NCI-H345 (cell line): ENCODE data around the gene CNOT2.
"Not testable (repeated sequence)": the region's sequence is repeated elsewhere in the genome, so short reads cannot be mapped to it uniquely, and the experiment has no call there.

Source experiments
- DNase-seq: peaks from one replicate; lab custom pipeline; 2025; lab: John Stamatoyannopoulos, UW

CNOT2 gene

DNA sequence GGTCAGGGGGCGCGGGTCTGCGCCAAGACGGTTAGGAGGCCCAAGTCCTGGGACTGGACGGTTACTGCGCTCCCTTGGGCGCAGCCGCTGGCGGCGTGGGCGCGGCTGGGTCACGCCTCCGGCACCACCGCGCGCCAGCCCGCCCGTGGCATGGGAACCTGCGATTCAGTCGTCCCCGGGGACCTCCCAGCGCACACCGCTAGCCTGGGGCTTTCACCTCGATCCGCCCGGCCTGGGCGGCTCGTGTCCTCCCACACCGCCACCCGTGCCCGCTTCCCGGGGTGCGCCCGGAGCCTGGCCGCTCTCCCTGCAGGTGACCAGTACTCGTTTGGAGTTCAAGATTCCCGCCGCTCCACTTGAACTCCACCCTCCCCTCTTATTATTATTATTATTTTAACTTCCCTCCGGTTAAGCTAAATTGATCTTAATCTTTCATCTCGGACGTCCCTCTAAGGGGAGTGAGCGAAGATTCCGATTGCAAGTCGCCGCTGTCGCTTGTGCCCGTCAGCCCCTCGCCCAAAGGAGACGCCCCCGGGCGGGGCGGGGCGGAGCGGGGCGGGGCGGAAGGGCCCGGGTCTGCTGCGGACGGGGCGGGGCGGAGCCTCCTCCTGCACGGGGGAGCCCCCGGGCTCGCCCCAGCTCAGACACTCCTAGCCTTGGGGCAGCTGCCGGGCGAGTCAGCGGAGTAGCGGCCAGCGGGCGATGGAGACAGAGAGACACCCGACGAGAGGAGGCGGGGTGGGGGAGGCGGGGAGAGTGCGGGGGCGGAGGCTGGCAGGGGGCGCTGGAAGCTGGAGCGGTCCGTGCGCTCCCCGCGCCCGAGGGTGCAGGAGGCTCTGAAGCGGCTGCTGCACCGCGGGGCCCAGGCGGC, 122.7 kb downstream of the CNOT2 start, which contains the start of gene KCNMB4:
Gene KCNMB4 (plus strand): TSS at position 643 of the 871 bp plus-strand sequence. CDS start 445 bp downstream, outside the sequence.
- peak; percentile 92 for DNase-seq

DNA sequence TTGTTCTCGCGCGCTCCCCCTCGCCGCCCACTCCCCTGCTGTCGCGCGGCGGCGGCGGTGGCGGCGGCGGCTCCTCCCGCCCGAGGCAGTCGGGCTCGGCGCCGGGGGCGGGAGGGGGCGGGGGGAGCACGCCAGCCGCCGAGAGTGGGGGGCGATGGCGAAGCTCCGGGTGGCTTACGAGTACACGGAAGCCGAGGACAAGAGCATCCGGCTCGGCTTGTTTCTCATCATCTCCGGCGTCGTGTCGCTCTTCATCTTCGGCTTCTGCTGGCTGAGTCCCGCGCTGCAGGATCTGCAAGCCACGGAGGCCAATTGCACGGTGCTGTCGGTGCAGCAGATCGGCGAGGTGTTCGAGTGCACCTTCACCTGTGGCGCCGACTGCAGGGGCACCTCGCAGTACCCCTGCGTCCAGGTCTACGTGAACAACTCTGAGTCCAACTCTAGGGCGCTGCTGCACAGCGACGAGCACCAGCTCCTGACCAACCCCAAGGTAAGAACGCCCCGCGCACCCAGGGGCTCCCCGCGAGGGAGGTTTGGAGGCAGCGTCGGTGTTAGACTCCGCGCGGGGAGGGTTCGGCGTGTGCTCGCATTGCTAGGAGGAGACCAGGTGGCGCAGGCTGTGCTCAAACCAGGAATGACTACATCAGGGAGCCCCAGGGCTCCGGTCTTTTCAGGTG, 123.5 kb downstream of the CNOT2 start:
- DNase-seq, result peak; percentile 76

DNA sequence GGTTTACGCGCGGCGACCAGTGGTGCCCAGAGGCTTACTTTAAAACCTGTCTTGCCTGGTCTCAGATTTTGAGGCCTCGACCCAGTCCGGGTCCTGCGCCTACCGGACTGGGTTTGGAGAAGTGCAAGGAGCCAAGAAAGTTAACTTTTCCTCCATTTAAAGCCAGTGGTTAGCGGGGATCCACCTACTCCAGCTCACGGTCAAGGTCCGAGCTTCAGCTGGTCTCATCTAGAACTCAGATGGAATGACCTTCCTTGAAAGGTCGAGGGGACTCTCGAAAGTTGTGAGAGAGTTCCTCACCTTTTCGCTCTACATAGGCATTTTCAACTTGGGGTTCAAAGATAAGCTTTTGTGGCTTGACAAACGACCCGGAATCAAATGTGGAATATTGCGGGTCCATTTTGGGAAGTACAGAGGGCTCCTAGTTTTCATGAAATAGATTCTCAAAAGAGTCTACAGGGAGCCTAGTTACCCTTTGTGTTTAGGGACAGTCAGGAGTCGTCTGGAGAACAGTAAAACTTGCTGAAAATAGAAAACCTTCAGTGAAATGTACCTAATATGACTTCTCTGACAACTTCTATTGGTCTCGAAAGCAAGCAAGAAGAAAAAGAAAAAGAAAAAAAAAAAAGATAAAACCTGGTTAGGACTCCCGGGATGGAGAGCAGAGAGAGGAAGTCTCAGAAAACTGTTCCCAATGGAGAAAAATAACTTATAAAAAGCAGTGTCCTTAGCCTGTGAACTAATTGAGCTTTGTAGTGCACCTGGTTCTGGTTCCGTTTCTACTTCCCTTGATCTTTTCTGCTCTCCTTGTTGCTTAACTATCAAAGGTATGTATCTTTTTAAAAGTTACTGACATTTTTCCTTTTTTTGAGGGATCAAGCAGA, 124.3 kb downstream of the CNOT2 start:
- no peak for DNase-seq

DNA sequence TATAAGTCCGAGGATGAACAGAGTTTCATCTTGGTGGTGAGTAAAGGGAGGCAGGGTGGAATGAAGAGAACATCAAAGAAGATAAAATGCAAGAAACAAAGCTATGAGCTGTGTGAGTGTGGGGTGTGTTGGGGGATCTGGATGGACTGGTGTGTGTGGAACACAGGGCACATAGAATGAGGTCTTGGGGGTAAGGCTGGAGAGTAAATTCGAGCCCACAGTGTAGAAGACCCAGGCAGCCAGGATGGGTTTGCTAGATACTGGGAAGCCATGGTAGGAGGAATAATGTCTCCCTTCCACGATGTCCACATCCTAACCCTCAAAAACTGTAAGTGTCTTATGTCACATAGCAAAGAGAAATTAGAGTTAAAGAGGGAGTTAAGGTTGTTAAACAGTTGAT, 129.6 kb downstream of the CNOT2 start:
- DNase-seq, result no peak

DNA sequence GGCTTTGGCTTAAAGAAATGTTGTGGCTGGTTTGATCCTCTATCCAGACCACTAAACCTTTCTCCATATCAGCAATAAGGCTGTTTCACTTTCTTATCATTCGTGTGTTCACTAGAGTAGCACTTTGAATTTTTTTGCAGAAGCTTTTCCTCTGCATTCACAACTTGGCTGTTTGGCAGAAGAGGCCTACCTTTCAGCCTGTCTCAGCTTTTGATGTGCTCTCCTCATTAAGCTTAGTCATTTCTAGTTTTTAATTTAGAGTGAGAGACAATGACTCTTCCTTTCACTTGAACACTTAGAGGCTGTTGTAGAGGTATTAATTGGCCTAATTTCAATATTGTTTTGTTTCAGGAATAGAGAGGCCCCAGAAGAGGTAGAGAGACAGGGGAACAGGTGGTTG, 136.6 kb downstream of the CNOT2 start:
- DNase-seq, result no peak

DNA sequence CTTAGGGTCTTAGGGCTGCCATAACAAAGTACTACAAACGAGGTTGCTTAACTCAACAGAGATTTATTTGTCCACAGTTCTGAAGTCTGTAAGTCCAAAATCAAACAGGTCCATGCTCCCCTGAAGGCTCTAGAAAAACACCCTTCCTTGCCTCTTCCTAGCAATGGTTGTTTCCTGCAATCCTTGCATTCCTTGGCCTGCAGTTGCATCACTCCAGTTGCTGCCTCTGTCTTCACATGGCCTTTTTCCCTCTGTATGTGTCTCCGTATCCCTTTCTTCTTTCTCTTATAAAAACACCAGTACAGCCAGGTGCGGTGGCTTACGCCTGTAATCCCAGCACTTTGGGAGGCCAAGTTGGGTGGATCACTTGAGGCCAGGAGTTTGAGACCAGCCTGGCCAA, 140.3 kb downstream of the CNOT2 start:
- no peak for DNase-seq

DNA sequence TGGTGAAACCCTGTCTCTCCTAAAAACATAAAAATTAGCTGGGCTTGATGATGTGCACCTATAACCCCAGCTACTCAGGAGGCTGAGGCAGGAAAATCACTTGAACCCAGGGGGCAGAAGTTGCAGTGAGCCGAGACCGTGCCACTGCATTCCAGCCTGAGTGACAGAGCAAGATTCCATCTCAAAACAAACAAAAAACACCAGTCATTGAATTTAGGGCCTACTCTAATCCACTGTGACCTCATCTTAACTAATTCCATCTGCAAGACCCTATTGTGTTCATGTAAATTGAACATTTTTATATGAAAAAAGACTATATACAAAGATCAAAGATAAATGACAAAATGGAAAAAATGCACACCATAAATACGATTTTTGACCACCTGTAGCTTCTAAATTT, 140.7 kb downstream of the CNOT2 start:
- DNase-seq, result no peak

DNA sequence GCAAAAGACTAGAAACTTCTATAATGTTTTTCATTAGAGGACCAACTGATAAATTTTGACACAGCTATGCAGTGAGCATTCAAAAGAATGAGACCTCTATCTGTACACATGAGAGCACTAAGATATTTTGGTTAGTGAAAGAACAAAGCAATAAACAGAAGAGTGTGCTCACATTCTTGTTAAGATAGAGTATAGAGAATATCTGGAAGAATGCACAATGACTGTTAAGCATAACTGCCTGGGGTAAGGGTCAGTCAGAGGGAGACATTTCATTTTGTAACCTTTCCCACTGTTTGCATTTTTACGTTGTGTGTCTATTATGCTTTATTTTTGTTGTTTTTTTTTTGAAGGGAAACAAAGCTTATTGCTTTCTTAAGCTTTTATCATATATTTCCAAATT, 143.5 kb downstream of the CNOT2 start:
- DNase-seq, result no peak

DNA sequence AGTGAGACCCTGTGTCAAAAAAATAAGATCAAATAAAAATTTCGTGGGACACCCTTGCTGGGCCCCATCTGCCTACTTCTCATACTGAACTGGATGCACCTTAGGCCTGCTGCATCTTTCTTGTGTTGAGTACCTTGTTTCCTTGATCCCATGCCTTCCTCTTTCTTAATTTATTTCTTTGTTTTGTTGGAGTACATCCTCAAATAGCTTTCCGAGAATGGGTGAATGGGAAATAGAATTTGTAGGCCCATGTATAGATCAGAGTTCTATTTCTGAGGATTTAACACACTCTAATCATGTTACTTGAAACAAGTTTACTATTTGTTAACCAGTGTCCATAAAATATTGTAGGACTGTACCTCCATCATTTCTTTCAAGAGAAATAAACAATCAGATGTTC, 146.4 kb downstream of the CNOT2 start:
- DNase-seq, result no peak

DNA sequence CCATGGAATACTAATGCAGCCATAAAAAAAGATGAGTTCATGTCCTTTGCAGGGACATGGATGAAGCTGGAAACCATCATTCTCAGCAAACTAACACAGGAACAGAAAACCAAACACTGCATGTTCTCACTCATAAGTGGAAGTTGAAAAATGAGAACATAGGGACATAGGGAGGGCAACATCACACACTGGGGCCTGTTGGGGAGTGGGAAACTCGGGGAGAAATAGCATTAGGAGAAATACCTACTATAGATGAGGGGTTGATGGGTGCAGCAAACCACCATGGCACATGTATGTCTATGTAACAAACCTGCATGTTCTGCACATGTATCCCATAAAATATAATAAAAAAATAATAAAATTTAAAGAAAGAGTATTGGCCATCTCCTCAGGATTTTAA, 149.4 kb downstream of the CNOT2 start:
- DNase-seq, result not testable (repeated sequence)

DNA sequence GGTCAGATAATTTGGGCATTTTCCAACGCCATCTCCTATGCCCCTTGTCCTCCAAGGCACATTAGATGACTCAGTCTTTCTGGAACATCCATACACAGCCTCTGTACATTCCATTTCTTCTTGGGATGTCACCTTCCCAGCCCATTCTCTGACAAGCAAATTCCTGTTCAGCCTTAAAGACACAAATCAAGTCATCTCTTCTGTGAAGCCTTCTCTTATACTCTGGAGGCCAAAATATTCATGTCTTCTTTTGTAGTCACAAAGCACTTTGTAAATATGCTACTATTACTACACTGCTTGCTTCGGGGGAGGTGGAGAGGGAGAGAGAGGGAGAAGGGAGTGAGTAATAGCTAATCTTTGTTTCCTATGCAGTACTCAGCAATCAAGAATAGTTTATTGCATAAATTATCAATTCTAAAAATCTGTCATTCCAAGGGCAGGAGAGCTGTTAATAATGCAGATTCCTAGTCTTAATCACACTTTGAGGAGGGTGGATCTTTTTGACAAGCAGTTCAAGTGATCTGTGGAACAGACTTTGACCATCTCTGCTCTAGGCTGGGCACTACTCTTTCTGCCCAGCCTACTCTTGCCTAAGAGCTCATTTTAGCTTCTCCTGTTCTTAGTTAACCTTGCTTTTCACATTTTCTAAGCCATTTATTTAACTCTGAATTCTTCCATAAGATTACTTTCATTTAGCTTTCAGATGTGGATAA, 150.7 kb downstream of the CNOT2 start:
- DNase-seq, result no peak

DNA sequence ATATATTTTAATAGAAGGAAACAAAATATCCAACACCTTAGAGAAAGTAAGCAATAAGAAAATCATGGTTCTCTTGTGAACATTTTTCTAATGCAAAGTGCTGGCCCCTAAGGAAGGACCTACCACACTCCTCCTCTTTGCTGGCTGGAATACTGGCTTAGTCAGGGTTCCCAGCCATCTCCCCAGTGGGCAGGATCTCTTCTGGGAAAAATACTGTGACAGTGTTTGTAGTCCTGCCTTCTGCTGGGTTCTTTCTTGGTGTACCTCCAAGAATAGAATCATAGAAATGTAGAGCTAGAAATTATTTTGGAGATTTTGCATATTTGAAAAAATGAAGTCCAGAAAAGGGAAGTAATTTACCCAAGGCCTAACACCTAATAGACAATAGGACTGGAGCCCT, 154.8 kb downstream of the CNOT2 start:
- DNase-seq, result no peak

DNA sequence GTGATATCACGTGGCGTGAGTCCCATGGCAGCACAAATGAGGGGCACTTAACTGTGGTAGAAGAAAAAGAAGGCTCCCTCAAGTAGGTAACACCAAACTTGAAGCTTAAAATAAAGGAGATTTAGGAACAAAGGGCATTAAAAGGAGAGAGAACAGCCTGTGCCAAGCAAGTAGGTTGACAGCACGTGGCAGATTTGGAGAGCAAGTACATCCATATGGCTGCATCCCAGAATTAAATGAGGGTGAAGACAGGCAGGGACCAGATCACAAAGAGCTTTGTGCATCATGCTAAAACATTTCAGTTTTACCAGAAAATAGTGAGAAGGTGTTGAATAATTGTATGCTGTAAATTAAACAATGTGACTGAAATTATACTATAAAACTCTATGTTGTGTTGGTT, 155.6 kb downstream of the CNOT2 start:
- DNase-seq, result no peak

DNA sequence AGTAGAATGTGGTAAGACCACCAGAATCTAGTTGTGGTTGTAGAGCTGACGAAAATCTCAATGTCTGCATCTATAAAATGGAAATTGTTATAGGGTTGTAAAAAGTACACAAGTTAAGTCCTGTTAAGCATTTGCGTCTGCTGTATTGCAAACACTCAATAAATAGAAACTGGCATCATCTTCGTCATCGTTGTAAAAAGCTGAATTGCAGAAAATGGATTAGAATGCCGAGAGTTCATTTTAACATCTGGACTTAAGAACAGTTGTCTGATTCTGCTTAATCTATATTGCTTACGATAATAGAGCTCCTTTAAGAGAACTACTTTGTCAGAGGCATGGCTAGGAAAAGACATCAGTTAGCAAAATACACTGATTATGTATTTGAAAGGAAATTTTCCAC, 156.1 kb downstream of the CNOT2 start:
- no peak for DNase-seq

DNA sequence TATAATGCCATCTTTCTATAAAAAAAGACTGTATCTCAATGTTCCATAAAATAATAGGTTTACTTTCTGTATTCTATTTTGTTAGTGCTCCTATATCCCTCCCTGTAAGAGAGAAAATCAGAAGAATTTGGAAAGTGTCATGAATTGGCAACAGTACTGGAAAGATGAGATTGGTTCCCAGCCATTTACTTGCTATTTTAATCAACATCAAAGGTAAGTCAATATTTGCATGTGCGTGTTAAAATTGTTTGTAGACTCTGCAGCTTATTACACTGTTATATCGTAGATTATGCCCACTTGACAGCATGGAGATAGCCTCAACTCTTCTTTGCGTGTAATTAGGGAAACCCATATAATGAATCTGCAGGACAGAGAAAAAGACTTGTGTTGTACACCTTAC, 156.9 kb downstream of the CNOT2 start:
- DNase-seq, result no peak

DNA sequence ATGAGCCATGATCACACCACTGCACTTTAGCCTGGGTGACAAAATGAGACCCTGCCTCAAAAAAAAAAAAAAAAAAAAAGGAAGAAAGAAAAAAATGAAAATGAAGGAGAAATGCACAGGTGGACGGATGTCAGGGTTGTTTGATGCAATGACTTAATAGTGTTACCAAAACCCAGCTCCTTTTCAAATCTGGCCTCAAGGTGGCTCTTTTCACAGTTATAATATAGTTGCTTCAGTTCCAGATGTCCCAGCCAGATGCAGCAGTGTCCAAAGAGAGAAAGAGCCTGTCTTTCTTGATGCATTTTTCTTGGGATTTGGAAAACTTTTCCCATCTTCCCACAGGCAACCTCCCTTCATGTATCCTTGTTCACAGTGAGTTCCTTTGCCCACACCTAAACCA, 159.4 kb downstream of the CNOT2 start:
- DNase-seq, result no peak

DNA sequence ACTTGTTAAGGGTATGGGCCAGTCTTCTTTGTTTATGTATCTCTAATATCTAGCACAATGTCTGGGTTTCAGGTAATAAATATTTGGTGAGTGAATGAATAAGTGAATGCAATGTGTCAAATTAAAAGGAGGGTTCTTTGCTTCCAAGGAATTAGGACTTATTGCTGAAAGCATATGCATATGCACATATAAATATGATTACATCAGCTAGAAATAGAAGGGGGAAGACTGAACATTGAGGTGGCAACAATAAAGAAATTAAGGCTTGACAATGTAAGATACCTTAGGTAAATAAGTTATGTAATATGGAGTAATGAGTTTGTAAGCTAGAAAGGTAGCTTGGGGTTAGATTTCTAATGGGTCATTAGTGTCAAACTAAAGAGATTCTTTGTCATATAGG, 160.6 kb downstream of the CNOT2 start:
- DNase-seq, result no peak
